ENCODE data around the gene LRRC37A. TPM values are rescaled to one million over a fixed set of nuclear protein-coding genes. Genes with fewer than 3 reads are reported as not detected.
"Not testable (repeated sequence)": the region's sequence is repeated elsewhere in the genome, so short reads cannot be mapped to it uniquely, and the experiment has no call there.

The LRRC37A gene
- total RNA-seq, 2 donors from 2014 or later = 0.85 to 2.1 TPM

GRCh38 chr17:46274238-46274637, 20.7 kb upstream of the LRRC37A start:
- Histone ChIP-seq H3K36me3 (no peaks in the 10 kb centered on the region), H3K9ac (ENCODE audit: low read depth in 2 of 2, low read length in 2 of 2) (no peak overlapping the region), H3K9me3 (no peaks in the 10 kb centered on the region), H3K27ac (no peak overlapping the region), H3K4me3 (no peak overlapping the region), H3K4me1 (no peaks in the 10 kb centered on the region), H3K27me3 (no peaks in the 10 kb centered on the region)
- intact Hi-C loops (cut with DNase I) = no loop called here
- no peak for DNase-seq
- no peak for TF ChIP-seq CTCF (IDR thresholded peaks at IDR 0.05)

- H3K9me3 ChIP-seq; H3K27me3 ChIP-seq; H3K4me3 ChIP-seq; DNase-seq; H3K27ac ChIP-seq; H3K4me1 ChIP-seq; intact Hi-C loops (cut with DNase I); H3K36me3 ChIP-seq; H3K9ac ChIP-seq (ENCODE audit: low read depth in 2 of 2, low read length in 2 of 2): not testable (repeated sequence)
These were observed 18.0 kb upstream of the LRRC37A start for GRCh38 chr17:46276728-46277479.

- H3K36me3 ChIP-seq; intact Hi-C loops (cut with DNase I); H3K27me3 ChIP-seq; H3K9ac ChIP-seq (ENCODE audit: low read depth in 2 of 2, low read length in 2 of 2); DNase-seq; H3K27ac ChIP-seq; H3K9me3 ChIP-seq; H3K4me3 ChIP-seq; H3K4me1 ChIP-seq: not testable (repeated sequence)
These were observed 13.6 kb upstream of the LRRC37A start for GRCh38 chr17:46281336-46281735.

- H3K4me1 ChIP-seq; H3K4me3 ChIP-seq; H3K27ac ChIP-seq; DNase-seq; H3K27me3 ChIP-seq; H3K36me3 ChIP-seq; H3K9me3 ChIP-seq; intact Hi-C loops (cut with DNase I); H3K9ac ChIP-seq (ENCODE audit: low read depth in 2 of 2, low read length in 2 of 2): not testable (repeated sequence)
These were observed 12.3 kb upstream of the LRRC37A start for GRCh38 chr17:46282635-46283034.

GRCh38 chr17:46284467-46284866, 10.5 kb upstream of the LRRC37A start:
- H3K4me1 ChIP-seq; H3K4me3 ChIP-seq; H3K9ac ChIP-seq (ENCODE audit: low read depth in 2 of 2, low read length in 2 of 2); H3K27ac ChIP-seq; H3K27me3 ChIP-seq; DNase-seq; intact Hi-C loops (cut with DNase I); H3K36me3 ChIP-seq; H3K9me3 ChIP-seq: not testable (repeated sequence)

- H3K36me3 ChIP-seq; H3K4me1 ChIP-seq; H3K4me3 ChIP-seq; H3K27ac ChIP-seq; DNase-seq; H3K9me3 ChIP-seq; H3K9ac ChIP-seq (ENCODE audit: low read depth in 2 of 2, low read length in 2 of 2); H3K27me3 ChIP-seq; intact Hi-C loops (cut with DNase I): not testable (repeated sequence)
These were observed 9.4 kb upstream of the LRRC37A start for GRCh38 chr17:46285500-46285899.

GRCh38 chr17:46286764-46287221, 8.1 kb upstream of the LRRC37A start:
- H3K4me1 ChIP-seq; H3K4me3 ChIP-seq; H3K9me3 ChIP-seq; H3K27ac ChIP-seq; H3K27me3 ChIP-seq; H3K9ac ChIP-seq (ENCODE audit: low read depth in 2 of 2, low read length in 2 of 2); H3K36me3 ChIP-seq; intact Hi-C loops (cut with DNase I): not testable (repeated sequence)
- DNase-seq = peak; percentile 88
- peak; percentile 78 for TF ChIP-seq CTCF (IDR thresholded peaks at IDR 0.05)

GRCh38 chr17:46287587-46287986, 7.3 kb upstream of the LRRC37A start:
- H3K9me3 ChIP-seq; intact Hi-C loops (cut with DNase I); H3K27ac ChIP-seq: not testable (repeated sequence)

GRCh38 chr17:46290906-46291546, 3.9 kb upstream of the LRRC37A start:
- H3K9me3 ChIP-seq; intact Hi-C loops (cut with DNase I); H3K4me1 ChIP-seq; H3K9ac ChIP-seq (ENCODE audit: low read depth in 2 of 2, low read length in 2 of 2); H3K27me3 ChIP-seq; H3K4me3 ChIP-seq; H3K36me3 ChIP-seq; DNase-seq; H3K27ac ChIP-seq: not testable (repeated sequence)

More at GRCh38 chr17:46287587-46287986, 7.3 kb upstream of the LRRC37A start:
- DNase-seq; H3K9ac ChIP-seq (ENCODE audit: low read depth in 2 of 2, low read length in 2 of 2); H3K27me3 ChIP-seq; H3K36me3 ChIP-seq; H3K4me3 ChIP-seq; H3K4me1 ChIP-seq: not testable (repeated sequence)

GRCh38 chr17:46291618-46292017, 3.3 kb upstream of the LRRC37A start:
- H3K9ac ChIP-seq (ENCODE audit: low read depth in 2 of 2, low read length in 2 of 2); H3K27ac ChIP-seq; H3K27me3 ChIP-seq; H3K4me1 ChIP-seq; DNase-seq; intact Hi-C loops (cut with DNase I); H3K4me3 ChIP-seq; H3K36me3 ChIP-seq; H3K9me3 ChIP-seq: not testable (repeated sequence)

GRCh38 chr17:46341220-46341619, 46.3 kb downstream of the LRRC37A start:
- H3K36me3 ChIP-seq; H3K4me1 ChIP-seq; H3K9ac ChIP-seq (ENCODE audit: low read depth in 2 of 2, low read length in 2 of 2); DNase-seq; intact Hi-C loops (cut with DNase I); H3K4me3 ChIP-seq; H3K27me3 ChIP-seq; H3K9me3 ChIP-seq; H3K27ac ChIP-seq: not testable (repeated sequence)

All from colonic mucosa (tissue), 4 donors.